ENCODE results near the gene SEC22A.

SEC22A gene

GRCh38 chr3:123287962-123288302 is 86.2 kb downstream of the SEC22A start:
- no peak for DNase-seq (ENCODE audit: low read depth)

GRCh38 chr3:123289391-123290106 is 87.8 kb downstream of the SEC22A start:
- DNase-seq (ENCODE audit: low read depth), result no peak

GRCh38 chr3:123290107-123290930 is 88.6 kb downstream of the SEC22A start:
- no peak for DNase-seq (ENCODE audit: low read depth)

GRCh38 chr3:123290962-123291361 is 89.2 kb downstream of the SEC22A start:
- no peak for DNase-seq (ENCODE audit: low read depth)

GRCh38 chr3:123291404-123291803 is 89.7 kb downstream of the SEC22A start:
- no peak for DNase-seq (ENCODE audit: low read depth)

- no peak for DNase-seq (ENCODE audit: low read depth)
These were observed 90.9 kb downstream of the SEC22A start for GRCh38 chr3:123292321-123293310.

- DNase-seq (ENCODE audit: low read depth), result no peak
These were observed 92.7 kb downstream of the SEC22A start for GRCh38 chr3:123294296-123294938.

GRCh38 chr3:123295171-123295900 is 93.6 kb downstream of the SEC22A start:
- no peak for DNase-seq (ENCODE audit: low read depth)

- no peak for DNase-seq (ENCODE audit: low read depth)
These were observed 94.1 kb downstream of the SEC22A start for GRCh38 chr3:123295901-123296250.

- no peak for DNase-seq (ENCODE audit: low read depth)
These were observed 94.5 kb downstream of the SEC22A start for GRCh38 chr3:123296261-123296660.

- DNase-seq (ENCODE audit: low read depth), result no peak
These were observed 95.3 kb downstream of the SEC22A start for GRCh38 chr3:123296836-123297626.

- DNase-seq (ENCODE audit: low read depth), result no peak
These were observed 95.8 kb downstream of the SEC22A start for GRCh38 chr3:123297627-123297899.

GRCh38 chr3:123298903-123299302 is 97.2 kb downstream of the SEC22A start:
- DNase-seq (ENCODE audit: low read depth), result no peak

GRCh38 chr3:123299581-123299980 is 97.8 kb downstream of the SEC22A start:
- no peak for DNase-seq (ENCODE audit: low read depth)

- no peak for DNase-seq (ENCODE audit: low read depth)
These were observed 98.3 kb downstream of the SEC22A start for GRCh38 chr3:123300056-123300455.

- no peak for DNase-seq (ENCODE audit: low read depth)
These were observed 98.8 kb downstream of the SEC22A start for GRCh38 chr3:123300583-123300982.

- DNase-seq (ENCODE audit: low read depth), result no peak
These were observed 99.8 kb downstream of the SEC22A start for GRCh38 chr3:123301331-123302184.

- no peak for DNase-seq (ENCODE audit: low read depth)
These were observed 101.2 kb downstream of the SEC22A start for GRCh38 chr3:123302961-123303360.

- no peak for DNase-seq (ENCODE audit: low read depth)
These were observed 102.3 kb downstream of the SEC22A start for GRCh38 chr3:123303976-123304560.
